GM12872 (cell line): Measurements from ENCODE around the gene TTC23.

Experiments
- CTCF ChIP-seq: IDR thresholded peaks from 3 replicates; pipeline ENCODE4 v1.5.1; 2011; ENCODE audit warnings: low read depth, mild to moderate bottlenecking, low read length, moderate library complexity; ENCODE audit not compliant: insufficient read depth

Gene TTC23

GRCh38 chr15:99185414-99186130 lies 63.8 kb downstream of the TTC23 start:
- no peak for TF ChIP-seq CTCF

- TF ChIP-seq CTCF: no peak
Measured at GRCh38 chr15:99182791-99183190, 66.6 kb downstream of the TTC23 start.

- TF ChIP-seq CTCF: no peak
Measured at GRCh38 chr15:99181545-99181971, 67.8 kb downstream of the TTC23 start.

- no peak for TF ChIP-seq CTCF
Measured at GRCh38 chr15:99180964-99181306, 68.4 kb downstream of the TTC23 start.

GRCh38 chr15:99180086-99180963 lies 69.1 kb downstream of the TTC23 start:
- TF ChIP-seq CTCF: no peak

- TF ChIP-seq CTCF: no peak
Measured at GRCh38 chr15:99177679-99178078, 71.7 kb downstream of the TTC23 start.

GRCh38 chr15:99176757-99177156 lies 72.6 kb downstream of the TTC23 start:
- no peak for TF ChIP-seq CTCF
